ENCODE data around the gene OR52B6. TPM values are rescaled to one million over a fixed set of nuclear protein-coding genes. Genes with fewer than 3 reads are reported as not detected.
"Not testable (repeated sequence)": the region's sequence is repeated elsewhere in the genome, so short reads cannot be mapped to it uniquely, and the experiment has no call there.

OR52B6 gene
- total RNA-seq, 2 donors from 2014 or later = not detected

DNA sequence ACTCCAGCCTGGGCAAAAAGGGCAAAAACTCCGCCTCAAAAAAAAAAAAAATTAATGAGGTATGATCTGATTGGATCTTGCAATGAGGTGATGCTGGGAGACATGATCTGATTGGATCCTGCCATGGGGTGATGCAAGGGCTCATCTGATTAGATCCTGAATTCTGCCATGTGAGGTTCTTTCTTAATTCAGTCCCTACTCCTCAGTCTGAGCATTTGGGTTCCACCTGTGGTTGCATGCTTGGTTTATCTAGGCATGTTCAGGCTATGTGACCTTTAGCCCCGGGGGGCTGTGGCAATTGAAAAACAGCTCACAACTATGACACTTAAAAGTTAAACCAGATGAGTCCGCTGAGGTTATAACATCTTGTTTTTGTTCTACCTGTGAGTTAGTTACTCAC is 10.9 kb downstream of the OR52B6 start:
- DNase-seq (no peak), ATAC-seq (no peak)
- intact Hi-C loops (cut with DNase I, micrococcal nuclease) = loop anchor here in 1 of 2 donors (10.0 kb wide), 1 partner anchor 93 kb away; the partner anchor contains the start of genes TRIM22 and TRIM5

DNA sequence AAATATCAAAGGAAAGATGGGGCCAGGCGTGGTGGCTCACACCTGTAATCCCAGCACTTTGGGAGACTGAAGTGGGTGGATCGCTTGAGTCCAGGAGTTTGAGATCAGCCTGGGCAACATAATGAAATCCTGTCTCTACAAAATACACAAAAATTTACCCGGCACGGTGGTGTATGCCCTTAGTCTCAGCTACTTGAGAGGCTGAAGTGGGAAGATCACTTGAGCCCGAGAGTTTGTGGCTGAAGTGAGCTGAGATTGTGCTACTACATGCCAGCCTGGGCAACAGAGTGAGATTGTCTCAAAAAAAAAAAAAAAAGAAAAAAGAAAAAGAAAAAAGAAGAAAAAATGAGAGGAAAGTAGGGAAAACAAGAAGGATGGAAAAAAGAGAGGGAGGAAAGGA is 11.9 kb downstream of the OR52B6 start:
- ATAC-seq (no peak), DNase-seq (no peak)
- intact Hi-C loops (cut with DNase I, micrococcal nuclease) = loop anchor here in 1 of 2 donors (10.0 kb wide), 1 partner anchor 92 kb away; the partner anchor contains the start of genes TRIM22 and TRIM5

DNA sequence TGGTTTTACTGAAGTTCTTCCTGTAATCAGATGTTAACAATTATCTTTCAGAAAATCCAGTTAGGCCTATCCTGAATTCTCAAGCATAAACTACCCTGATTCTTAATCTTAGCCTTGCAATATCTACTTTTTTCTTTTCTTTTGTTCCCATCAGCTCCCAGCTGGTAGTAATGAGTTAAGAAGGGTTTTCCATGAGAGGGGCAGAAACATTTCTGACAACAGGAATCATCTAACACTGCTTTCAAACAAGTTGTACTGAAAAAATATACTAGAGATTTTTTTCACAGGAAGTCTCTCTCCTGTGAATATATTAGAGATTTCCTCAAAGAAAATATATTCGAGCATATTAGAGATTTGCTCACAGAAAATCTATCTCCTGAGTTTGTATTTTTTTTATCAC is 12.5 kb downstream of the OR52B6 start:
- intact Hi-C loops (cut with DNase I, micrococcal nuclease) = loop anchor here in 1 of 2 donors (10.0 kb wide), 1 partner anchor 92 kb away; the partner anchor contains the start of genes TRIM22 and TRIM5
- no peak for ATAC-seq
- no peak for DNase-seq

DNA sequence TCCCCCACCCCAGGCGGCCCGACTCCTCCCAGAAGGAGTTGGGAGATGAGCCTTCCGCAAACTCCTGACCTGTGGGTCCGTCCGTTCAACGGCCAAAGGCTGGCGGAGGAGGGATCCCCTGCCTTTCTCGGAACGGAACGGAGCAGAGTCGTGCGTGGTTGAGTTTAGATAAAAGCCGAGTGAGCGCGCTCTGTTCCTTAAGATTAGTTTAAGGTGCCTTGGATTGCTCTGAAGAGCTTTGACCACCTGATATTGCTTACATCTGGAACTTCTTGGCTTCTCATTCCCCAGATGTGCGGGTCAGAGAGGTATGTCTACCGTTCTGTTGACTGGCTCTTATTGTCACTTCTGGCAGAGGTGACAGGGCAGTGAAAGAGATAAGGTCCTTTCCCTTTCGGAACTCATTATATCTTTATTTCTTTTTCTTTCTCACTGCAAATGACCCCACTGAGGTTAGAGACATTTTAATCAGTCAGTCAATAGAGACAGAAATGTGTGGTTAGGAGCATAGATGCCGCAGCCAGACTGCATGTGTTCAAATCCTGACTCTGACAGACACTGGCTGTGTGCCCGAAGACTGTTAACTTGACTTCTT is 16.0 kb downstream of the OR52B6 start, which contains the start of gene TRIM6:
Gene TRIM6 (plus strand): TSS at position 31 of the 595 bp plus-strand sequence. CDS start 261 bp downstream, at position 292.
- intact Hi-C loops (cut with DNase I, micrococcal nuclease) = loop anchor here in 1 of 2 donors (10.0 kb wide), 1 partner anchor 88 kb away; the partner anchor contains the start of genes TRIM22 and TRIM5
- ATAC-seq (peak; percentile 82), DNase-seq (peak; percentile 46 to 58)

DNA sequence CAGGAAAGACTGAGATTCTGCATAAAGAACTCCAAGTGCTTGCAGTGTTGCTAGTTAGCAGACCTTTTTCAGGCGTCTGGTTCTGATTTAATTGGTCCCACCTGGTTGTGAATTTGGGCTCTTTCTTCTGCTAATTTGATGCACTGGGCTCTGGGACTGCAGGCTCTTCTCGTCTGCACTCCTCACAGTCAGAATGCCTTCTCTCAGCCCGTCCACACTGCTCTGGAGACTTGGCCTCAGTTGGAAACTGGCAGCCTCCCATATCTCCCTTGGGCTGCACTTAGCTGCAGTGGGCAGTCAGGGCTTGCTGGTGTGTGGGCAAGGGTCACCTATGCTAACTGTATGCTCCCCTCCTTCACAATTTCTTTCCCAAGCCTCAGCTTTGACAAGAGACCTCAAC is 17.3 kb downstream of the OR52B6 start:
- intact Hi-C loops (cut with DNase I, micrococcal nuclease) = loop anchor here in 1 of 2 donors (10.0 kb wide), 1 partner anchor 87 kb away; the partner anchor contains the start of genes TRIM22 and TRIM5
- DNase-seq (no peak), ATAC-seq (no peak)

DNA sequence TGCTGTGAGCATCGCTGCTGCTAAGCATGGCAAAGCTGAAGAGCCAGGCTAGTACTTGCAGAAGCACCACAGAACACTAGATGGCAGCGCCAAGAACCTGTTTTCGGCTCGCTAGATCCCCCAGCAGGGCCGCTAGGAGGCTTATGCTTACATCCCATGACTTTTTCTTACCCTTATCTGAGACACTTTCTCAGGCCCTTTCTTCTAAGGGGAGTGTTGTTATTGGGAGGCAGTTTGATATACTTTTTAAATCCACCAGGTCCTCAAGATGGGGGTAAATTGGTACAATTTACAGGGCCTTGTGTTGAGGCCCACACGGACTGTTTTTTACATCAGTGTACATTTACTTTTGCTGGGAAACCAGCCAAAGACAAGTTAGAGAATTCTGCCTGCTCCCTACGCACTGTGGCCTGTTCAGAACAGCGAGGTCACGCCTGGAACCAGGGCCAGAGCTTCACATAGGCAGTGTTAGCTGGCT is 19.7 kb downstream of the OR52B6 start:
- intact Hi-C loops (cut with DNase I, micrococcal nuclease) = no loop called here
- peak; percentile 95 for ATAC-seq
- DNase-seq = peak; percentile 67 to 75

DNA sequence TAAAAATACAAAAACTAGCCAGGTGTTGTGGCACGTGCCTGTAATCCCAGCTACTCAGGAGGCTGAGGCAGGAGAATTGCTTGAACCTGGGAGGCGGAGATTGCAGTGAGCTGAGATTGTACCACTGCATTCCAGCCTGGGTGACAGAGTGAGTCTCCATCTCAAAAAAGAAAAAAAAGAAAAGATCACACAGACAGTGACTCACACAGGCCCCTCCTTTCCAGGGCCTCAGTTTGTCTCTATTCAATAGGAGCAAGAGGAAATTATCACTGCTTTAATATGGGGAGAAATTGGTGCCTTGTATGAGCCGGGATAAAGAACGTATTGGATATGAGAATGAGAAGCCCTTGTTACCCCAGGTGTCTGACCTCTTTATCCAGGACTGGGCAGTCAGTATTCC is 22.1 kb downstream of the OR52B6 start:
- intact Hi-C loops (cut with DNase I, micrococcal nuclease); DNase-seq; ATAC-seq: not testable (repeated sequence)

DNA sequence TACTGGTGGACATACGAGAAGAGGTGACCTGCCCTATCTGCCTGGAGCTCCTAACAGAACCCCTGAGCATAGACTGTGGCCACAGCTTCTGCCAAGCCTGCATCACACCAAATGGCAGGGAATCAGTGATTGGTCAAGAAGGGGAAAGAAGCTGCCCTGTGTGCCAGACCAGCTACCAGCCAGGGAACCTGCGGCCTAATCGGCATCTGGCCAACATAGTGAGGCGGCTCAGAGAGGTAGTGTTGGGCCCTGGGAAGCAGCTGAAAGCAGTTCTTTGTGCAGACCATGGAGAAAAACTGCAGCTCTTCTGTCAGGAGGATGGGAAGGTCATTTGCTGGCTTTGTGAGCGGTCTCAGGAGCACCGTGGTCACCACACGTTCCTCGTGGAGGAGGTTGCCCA is 22.6 kb downstream of the OR52B6 start:
- ATAC-seq (no peak), DNase-seq (no peak)
- intact Hi-C loops (cut with DNase I, micrococcal nuclease) = no loop called here

DNA sequence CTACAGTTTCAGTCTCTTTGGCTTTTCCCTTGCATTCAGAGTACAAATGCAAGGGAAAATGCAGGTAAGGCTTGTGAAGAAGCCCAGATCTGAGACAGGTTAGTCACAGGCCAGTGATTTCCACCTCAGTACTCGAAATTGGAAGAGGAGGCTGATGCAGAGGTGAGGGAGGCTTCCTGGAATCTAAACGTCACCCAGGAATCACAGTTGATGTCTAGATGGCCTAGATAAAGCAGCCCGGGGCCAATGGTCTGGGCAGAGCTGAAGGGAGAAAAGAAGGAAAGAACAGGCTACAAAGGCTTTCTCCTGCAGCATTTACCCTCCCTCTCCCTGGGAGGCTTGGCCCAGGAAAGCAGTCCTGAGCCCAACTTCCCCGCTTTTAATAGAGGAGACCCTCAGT is 24.2 kb downstream of the OR52B6 start:
- intact Hi-C loops (cut with DNase I, micrococcal nuclease) = no loop called here
- ATAC-seq (no peak), DNase-seq (no peak)

DNA sequence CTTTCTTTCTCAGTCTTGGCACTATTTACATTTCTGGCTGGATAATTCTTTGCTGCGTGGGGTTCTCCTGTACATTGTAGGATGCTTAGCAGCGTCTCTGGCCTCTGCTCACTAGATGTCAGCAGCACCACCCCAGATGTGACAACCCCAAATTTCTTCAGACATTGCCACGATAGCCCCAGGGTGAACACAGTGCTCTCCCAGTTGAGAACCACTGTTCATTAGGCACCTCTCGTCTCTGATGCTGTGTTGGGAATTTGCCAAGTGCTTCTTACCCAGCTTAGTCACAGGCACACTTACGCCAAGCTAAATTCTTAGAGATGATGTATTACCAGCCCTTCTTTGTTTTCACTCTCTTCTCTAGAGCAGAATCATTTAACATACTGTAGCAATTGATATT is 25.2 kb downstream of the OR52B6 start:
- DNase-seq (no peak), ATAC-seq (no peak)
- intact Hi-C loops (cut with DNase I, micrococcal nuclease) = no loop called here

DNA sequence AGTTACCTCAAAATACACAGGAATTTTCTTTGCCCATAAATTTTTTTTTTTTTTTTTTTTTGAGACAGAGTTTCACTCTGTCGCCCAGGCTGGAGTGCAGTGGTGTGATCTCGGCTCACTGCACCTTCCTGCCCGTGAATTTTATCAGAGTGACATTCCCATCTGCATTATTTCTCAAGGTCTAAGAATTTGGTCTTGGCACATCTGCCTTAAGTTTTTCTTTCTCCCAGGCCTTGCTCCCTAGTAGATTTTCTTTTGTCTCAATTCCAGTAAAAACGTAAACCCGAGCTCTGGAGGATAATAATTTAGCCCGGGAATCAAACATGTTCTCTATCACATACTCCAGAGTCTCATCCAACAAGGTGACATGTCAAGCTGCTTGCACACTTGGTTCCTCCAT is 28.1 kb downstream of the OR52B6 start:
- no peak for ATAC-seq
- no peak for DNase-seq
- intact Hi-C loops (cut with DNase I, micrococcal nuclease) = no loop called here

DNA sequence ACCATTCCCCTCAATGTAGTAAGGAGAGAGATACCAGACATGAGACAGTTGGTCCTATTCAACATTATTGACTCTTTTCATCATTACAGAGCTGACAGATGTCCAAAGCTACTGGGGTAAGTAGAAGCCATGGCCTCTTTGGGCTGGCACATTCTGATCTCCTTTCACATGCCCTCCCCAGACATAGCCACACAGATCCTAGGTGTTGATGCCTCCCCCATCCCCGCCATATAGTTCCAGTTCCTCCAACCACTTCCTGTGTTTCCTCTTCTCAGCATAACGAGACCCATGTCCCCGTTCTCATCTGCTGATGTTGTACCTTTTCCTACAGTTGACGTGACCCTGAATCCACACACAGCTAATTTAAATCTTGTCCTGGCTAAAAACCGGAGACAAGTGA is 29.8 kb downstream of the OR52B6 start:
- no peak for ATAC-seq
- DNase-seq = no peak
- intact Hi-C loops (cut with DNase I, micrococcal nuclease) = no loop called here

DNA sequence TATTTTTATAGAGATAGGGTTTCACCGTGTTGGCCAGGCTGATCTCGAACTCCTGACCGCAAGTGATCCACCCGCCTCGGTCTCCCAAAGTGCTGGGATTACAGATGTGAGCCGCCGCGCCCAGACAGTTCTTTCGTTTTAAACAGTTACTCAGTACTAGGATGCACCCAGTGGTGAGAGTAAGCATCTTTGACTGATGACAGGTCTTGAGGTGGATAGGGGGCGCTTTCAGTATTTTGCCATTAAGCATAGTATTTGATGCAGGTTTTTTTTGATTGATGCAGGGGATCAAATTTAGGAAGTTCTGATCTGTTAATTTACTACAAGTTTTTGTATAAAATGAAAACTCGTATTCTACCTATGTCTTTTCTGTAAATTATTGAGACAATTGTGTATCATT is 30.9 kb downstream of the OR52B6 start:
- ATAC-seq = no peak
- intact Hi-C loops (cut with DNase I, micrococcal nuclease) = no loop called here
- DNase-seq = no peak

DNA sequence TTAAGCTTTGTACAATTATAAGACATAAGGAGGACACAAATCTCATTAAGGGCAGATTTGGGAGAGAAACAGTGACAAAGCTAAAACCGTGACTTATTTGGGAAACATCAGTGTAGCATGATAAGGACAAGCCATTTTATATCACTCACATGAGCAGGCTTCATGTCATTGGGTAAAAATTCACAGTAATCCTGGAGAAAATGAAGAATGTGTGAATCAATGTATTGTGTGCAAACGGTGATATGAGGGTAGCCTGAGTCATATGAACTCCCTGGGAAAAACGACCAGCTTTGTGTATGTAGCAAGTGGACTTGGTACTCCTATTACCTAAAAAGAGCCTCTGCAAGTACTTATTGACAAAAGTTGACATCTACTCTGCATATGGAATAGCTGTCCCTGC is 38.1 kb downstream of the OR52B6 start:
- no peak for ATAC-seq

DNA sequence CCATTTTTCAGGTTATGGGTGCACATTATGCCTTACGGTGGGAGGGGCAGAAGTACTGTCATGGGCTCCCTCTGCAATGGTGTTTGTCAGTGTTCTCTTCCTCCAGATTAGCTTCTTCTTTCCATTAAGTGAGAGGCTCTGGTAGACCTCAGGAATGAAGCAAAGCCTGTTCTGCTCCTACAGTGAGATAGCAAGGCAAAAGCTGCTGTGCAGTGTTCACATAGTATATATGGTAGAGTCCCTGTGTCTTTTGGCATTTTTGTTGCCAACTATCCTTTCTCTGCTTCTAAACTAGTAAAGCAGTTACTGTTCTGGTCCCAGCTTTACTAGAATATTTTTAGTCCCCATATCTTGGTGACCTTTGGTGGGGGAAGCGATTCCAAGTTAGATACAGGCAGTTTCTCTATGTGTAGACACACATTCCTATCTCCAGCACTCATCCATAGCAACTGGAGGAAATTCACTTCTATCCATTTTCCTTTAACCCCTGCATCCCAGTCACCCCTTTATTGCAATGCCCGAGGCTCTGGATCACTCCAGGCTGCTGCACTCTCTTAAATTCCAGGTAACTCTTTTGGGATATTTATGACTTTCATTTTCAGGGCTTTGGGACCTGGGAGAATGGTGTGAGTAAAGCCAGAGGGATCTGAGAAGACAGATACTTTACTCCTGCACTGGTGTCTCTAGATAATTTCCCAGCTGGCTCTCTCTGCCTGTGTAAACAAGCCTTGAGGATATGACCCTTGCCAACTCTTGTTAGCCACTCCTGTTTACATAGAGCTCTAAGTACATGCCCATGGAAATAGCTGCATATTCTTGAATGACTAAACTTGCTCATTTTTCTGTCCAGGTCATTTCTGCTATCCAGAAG is 40.2 kb downstream of the OR52B6 start:
- ATAC-seq (peak; percentile 87), DNase-seq (peak in 1 of 2 donors; percentile 42)
- intact Hi-C loops (cut with DNase I, micrococcal nuclease) = no loop called here

More for the DNA sequence above, 38.1 kb downstream of the OR52B6 start:
- DNase-seq = no peak
- intact Hi-C loops (cut with DNase I, micrococcal nuclease) = no loop called here

DNA sequence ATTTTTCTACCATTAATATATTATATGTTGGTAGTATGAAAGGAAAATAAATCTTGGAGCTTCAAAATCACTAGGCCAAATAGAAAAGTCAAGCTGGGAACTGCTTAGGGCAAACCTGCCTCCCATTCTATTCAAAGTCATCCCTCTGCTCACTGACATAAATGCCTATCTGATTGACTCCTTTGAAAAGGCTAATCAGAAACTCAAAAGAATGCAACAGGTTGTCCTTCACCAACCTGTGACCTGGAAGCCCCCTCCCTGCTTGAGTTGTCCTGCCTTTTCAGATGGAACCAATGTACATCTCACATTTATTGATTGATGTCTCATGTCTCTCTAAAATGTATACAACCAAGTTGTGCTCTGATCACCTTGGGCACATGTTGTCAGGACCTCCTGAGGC is 40.9 kb downstream of the OR52B6 start:
- DNase-seq (no peak), ATAC-seq (no peak)
- intact Hi-C loops (cut with DNase I, micrococcal nuclease) = no loop called here

DNA sequence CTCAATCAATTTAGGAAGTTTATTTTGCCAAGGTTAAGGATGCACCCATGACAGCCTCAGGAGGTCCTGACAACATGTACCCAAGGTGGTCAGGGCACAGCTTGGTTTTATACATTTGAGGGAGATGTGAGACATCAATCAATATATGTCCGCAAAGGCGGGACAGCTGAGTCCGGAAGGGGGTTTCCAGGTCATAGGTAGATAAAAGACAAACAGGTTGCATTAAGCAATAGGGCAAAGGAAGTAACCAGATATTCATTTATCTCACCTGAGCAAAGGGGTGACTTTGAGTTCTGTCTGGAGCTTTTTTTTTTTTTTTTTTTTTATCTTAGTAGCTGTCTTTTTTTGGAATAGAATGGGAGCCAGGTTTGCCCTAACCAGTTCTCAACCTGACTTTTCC is 42.1 kb downstream of the OR52B6 start:
- DNase-seq (no peak), ATAC-seq (no peak)
- intact Hi-C loops (cut with DNase I, micrococcal nuclease) = no loop called here

DNA sequence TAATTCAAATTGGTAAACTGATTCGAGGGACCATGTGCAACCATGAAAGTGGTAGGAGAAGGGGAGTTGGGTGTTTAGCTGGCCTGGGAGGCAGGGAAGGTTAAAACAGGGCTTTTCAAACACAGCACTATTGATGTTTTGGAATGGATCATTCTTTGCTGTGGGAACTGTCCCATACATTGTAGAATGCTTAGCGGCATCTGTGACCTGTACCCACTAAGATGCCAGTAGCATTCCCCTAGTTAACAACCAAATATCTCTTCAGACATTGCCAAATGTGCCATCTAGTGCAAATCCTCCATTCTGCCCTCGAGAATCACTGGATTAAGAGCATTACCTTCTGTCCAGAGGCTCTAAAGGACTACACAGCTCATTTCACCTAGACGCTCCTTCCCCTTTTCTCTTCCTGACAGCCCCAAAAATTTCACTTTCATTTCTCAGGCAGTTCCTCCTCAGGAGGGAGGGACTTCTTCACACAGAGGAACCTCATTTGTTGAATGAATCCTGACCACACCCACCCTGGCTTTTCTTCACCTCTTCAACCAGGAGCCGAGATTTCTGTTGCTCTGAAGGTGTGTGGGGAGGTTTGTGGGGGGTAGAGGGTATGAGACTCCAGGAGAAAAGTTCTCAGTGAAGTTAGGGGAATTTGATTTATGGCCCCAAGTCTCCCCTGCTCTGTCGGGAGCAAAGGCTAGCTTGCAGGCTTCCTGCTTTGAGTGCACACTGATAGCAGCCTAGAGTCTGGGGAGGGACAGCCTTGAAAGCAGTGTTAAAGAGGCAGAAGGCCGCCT is 44.0 kb downstream of the OR52B6 start, which contains the start of gene TRIM34:
Gene TRIM34 (plus strand): TSS at position 513 of the 791 bp plus-strand sequence. CDS start 7,331 bp downstream, outside the sequence.
- ATAC-seq = peak; percentile 89
- peak; percentile 62 to 70 for DNase-seq
- intact Hi-C loops (cut with DNase I, micrococcal nuclease) = no loop called here

DNA sequence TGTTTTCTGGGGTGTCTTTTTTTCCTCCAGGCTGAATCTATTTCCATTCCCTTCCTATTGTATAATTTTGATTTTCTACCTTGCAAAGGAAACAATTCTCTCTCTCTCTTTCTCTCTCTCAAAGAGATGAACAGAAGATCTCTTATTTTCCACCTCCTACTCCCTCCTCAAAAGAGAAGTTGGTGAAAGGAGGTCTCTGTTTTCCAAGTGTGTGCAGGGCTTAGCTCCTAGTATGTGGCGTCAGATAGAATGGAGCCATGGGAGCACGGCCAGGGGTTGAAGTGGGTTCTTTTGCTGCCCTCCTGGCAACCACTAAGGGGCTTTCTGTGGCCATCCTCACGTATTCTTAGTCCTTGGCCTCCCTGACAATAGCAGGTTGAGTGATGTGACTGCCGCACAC is 44.6 kb downstream of the OR52B6 start:
- intact Hi-C loops (cut with DNase I, micrococcal nuclease) = no loop called here
- ATAC-seq = no peak

More for the DNA sequence above, 44.6 kb downstream of the OR52B6 start:
- DNase-seq = no peak

Data from left colon (tissue), 2 donors.